Lower leg skin (tissue), 3 donors: ENCODE data around the gene KLK2.

Source experiments
- CTCF ChIP-seq, 3 donors: fragments of 450-650 bp; IDR thresholded peaks; one replicate each; pipeline ENCODE4 v1.5.1; 2016; ENCODE audit warnings: antibody characterized with exemption in 3 of 3, mild to moderate bottlenecking in 3 of 3, moderate library complexity in 2 of 3
- POLR2A ChIP-seq, 2 donors: fragments of 450-650 bp; IDR thresholded peaks; one replicate each; pipeline ENCODE4 v1.6.1; 2016 to 2017; ENCODE audit warnings: antibody characterized with exemption in 2 of 2, mild to moderate bottlenecking in 1 of 2, moderate library complexity in 1 of 2

GRCh38 chr19:50878851-50879250, 5.6 kb downstream of the KLK2 start:
- no peak for TF ChIP-seq CTCF (IDR thresholded peaks at IDR 0.05)
- TF ChIP-seq POLR2A (IDR thresholded peaks at IDR 0.05) = no peak
